Fibroblast of skin of right biceps (primary cell): ENCODE results near the gene IQGAP2.

Experiments
- DNase-seq: peaks from one replicate; pipeline ENCODE4 v3.0.0-alpha.2; 2013

Gene IQGAP2

GRCh38 chr5:76620166-76620565 is 217.1 kb downstream of the IQGAP2 start:
- peak; percentile 47 for DNase-seq

- DNase-seq, result no peak
These were observed 219.0 kb downstream of the IQGAP2 start for GRCh38 chr5:76622076-76622475.

- peak; percentile 92 for DNase-seq
These were observed 220.0 kb downstream of the IQGAP2 start, which contains the start of gene F2RL2 for GRCh38 chr5:76622973-76623596. F2RL2 (minus strand) TSS chr5:76623403; CDS start chr5:76623230, 173 bp downstream.

- DNase-seq, result no peak
These were observed 222.2 kb downstream of the IQGAP2 start for GRCh38 chr5:76625087-76625815.

- DNase-seq, result no peak
These were observed 223.7 kb downstream of the IQGAP2 start for GRCh38 chr5:76626738-76627137.

GRCh38 chr5:76634661-76635060 is 231.6 kb downstream of the IQGAP2 start:
- DNase-seq, result no peak

- DNase-seq, result no peak
These were observed 234.4 kb downstream of the IQGAP2 start for GRCh38 chr5:76637490-76637889.

- DNase-seq, result no peak
These were observed 235.4 kb downstream of the IQGAP2 start for GRCh38 chr5:76638479-76638878.

GRCh38 chr5:76641514-76642120 is 238.5 kb downstream of the IQGAP2 start:
- DNase-seq, result peak; percentile 78

GRCh38 chr5:76642390-76643040 is 239.4 kb downstream of the IQGAP2 start:
- peak; percentile 65 for DNase-seq

- DNase-seq, result no peak
These were observed 240.3 kb downstream of the IQGAP2 start for GRCh38 chr5:76643371-76643770.

GRCh38 chr5:76649140-76649539 is 246.1 kb downstream of the IQGAP2 start:
- no peak for DNase-seq

GRCh38 chr5:76652809-76653414 is 249.8 kb downstream of the IQGAP2 start:
- no peak for DNase-seq

- no peak for DNase-seq
These were observed 254.0 kb downstream of the IQGAP2 start for GRCh38 chr5:76657091-76657490.

- no peak for DNase-seq
These were observed 254.7 kb downstream of the IQGAP2 start for GRCh38 chr5:76657683-76658311.

GRCh38 chr5:76660360-76660759 is 257.3 kb downstream of the IQGAP2 start:
- peak; percentile 8 for DNase-seq

GRCh38 chr5:76662521-76662920 is 259.4 kb downstream of the IQGAP2 start:
- no peak for DNase-seq

GRCh38 chr5:76663573-76663972 is 260.5 kb downstream of the IQGAP2 start:
- DNase-seq, result peak; percentile 15

GRCh38 chr5:76664079-76664478 is 261.0 kb downstream of the IQGAP2 start:
- DNase-seq, result no peak

- DNase-seq, result no peak
These were observed 264.4 kb downstream of the IQGAP2 start for GRCh38 chr5:76667495-76667894.

GRCh38 chr5:76669245-76669644 is 266.2 kb downstream of the IQGAP2 start:
- no peak for DNase-seq

- DNase-seq, result no peak
These were observed 267.4 kb downstream of the IQGAP2 start for GRCh38 chr5:76670508-76670907.

- no peak for DNase-seq
These were observed 269.2 kb downstream of the IQGAP2 start for GRCh38 chr5:76672242-76672641.
